ENCODE measurements around the gene CMTM2. TPM values are rescaled to one million over a fixed set of nuclear protein-coding genes. Genes with fewer than 3 reads are reported as not detected.

The CMTM2 gene
- total RNA-seq, 8 experiments from 2014 or later: 0.63 to 1.1 (median 0.90) TPM; not detected in 5

DNA sequence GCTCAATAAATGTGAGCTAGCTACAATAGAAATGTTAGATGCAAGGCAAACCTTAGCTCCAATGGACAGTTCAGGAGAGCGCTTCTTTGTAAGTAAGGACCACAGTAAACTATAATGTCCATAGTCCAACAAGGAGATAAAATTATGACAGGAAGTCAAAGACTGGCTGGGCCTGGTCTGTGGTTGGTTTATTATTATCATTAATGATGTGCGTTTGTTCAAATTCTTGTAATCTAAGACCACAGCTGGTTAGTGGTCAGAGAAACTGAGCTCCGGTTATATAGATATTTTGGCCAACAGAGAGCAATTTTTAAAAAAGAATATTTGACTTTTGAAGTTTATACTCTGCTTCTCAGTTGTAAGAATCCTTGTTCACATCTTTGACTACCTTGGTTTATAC, 4.7 kb upstream of the CMTM2 start:
- H3K4me3 ChIP-seq: no peak overlapping the region
- no peaks in the 10 kb centered on the region for H3K4me1 ChIP-seq (replicated peaks in 1 of 2)
- WGBS, 10 experiments: 69 to 100% (median 96%) methylated on average over 1 to 3 of the region's 3 CpGs
- ATAC-seq (replicated peaks in 6 of 8): no peak
- H3K27ac ChIP-seq: no peak overlapping the region
- in situ Hi-C loops (cut with MboI; ENCODE audit: low pct_unique_long_range_greater_than_20kb in 2 of 9, low sequenced_read_pairs in 9 of 9, unreplicated experiment in 9 of 9): loop anchor here in 1 of 9 experiments (25.0 kb wide), 1 partner anchor 162 kb away; no protein-coding TSS in a partner anchor

GRCh38 chr16:66575060-66575459, 4.2 kb upstream of the CMTM2 start:
- Histone ChIP-seq H3K4me1 (replicated peaks in 1 of 2) (no peaks in the 10 kb centered on the region), H3K4me3 (no peak overlapping the region), H3K27ac (no peak overlapping the region)
- no peak for ATAC-seq (replicated peaks in 6 of 8)
- WGBS, 10 experiments: 80 to 100% (median 100%) methylated on average over 1 to 3 of the region's 3 CpGs; no CpG with 5 or more reads in 4 of the 10 experiments
- in situ Hi-C loops (cut with MboI; ENCODE audit: low pct_unique_long_range_greater_than_20kb in 2 of 9, low sequenced_read_pairs in 9 of 9, unreplicated experiment in 9 of 9): loop anchor here in 2 of 9 experiments (25.0 kb wide), 1 partner anchor 163 kb away; no protein-coding TSS in a partner anchor

GRCh38 chr16:66576296-66576695, 3.0 kb upstream of the CMTM2 start:
- in situ Hi-C loops (cut with MboI; ENCODE audit: low pct_unique_long_range_greater_than_20kb in 2 of 9, low sequenced_read_pairs in 9 of 9, unreplicated experiment in 9 of 9): loop anchor here in 2 of 9 experiments (25.0 kb wide), 1 partner anchor 164 kb away; no protein-coding TSS in a partner anchor

GRCh38 chr16:66580605-66581209, 1.4 kb downstream of the CMTM2 start:
- in situ Hi-C loops (cut with MboI; ENCODE audit: low pct_unique_long_range_greater_than_20kb in 2 of 9, low sequenced_read_pairs in 9 of 9, unreplicated experiment in 9 of 9): loop anchor here in 2 of 9 experiments (25.0 kb wide), 1 partner anchor 168 kb away; no protein-coding TSS in a partner anchor
- H3K27ac ChIP-seq: no peak overlapping the region
- no peak overlapping the region for H3K4me3 ChIP-seq
- peak in 3 of 8 experiments; percentile 90 to 98 (median 94) for ATAC-seq (replicated peaks in 6 of 8)
- 43 to 88% (median 68%) methylated on average over 1 to 4 of the region's 4 CpGs; no CpG with 5 or more reads in 1 of the 10 experiments for WGBS, 10 experiments
- H3K4me1 ChIP-seq (replicated peaks in 1 of 2): peaks cover 0 to 2% of the 10 kb centered on the region in 2 donors

More at GRCh38 chr16:66576296-66576695, 3.0 kb upstream of the CMTM2 start:
- no peak overlapping the region for H3K4me3 ChIP-seq
- peak in 2 of 8 experiments; percentile 62 to 69 for ATAC-seq (replicated peaks in 6 of 8)
- H3K4me1 ChIP-seq (replicated peaks in 1 of 2): no peaks in the 10 kb centered on the region
- H3K27ac ChIP-seq: no peak overlapping the region
- 17 to 100% (median 91%) methylated on average over 2 to 5 of the region's 5 CpGs; no CpG with 5 or more reads in 2 of the 10 experiments for WGBS, 10 experiments

- ATAC-seq (replicated peaks in 6 of 8): peak in 1 of 8 experiments; percentile 12
These were observed 2.1 kb downstream of the CMTM2 start for GRCh38 chr16:66581246-66581952.

DNA sequence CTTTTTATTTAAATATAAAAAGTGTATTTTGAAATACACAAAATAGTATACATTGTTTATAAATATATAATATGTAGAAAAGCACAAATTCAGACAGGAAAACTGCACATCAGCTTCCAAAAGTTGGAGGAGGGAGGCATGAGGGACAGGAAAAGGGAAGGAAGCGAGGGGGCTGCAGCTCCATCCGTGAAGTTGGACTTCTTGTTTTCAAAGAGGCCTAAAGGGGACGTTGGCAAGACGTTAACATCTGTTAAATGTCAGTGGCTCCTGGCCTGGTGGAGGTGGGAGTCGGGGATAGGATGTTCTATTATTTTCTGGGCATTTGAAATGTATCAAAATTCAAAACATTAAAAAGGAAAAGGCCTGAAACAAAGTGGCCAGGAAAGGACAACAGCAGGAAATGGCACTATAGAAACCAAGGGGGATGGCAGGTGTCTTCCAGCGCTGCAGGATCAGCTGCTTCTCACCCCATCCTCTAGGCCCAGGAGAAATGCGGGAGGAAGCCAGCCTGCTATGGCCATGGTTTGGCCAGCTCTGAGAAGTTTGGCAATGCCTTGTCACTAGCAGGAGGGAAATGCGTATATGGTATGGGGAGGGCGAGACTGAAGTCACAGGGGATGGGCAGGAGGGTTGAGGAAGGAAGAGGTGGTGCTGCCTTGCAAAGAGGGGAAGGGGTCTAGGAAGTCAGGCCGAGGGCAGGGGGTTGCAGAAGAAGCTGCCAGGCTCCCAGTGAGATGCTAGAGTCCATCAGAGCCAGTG, 6.4 kb downstream of the CMTM2 start:
- ATAC-seq (replicated peaks in 6 of 8): no peak
- no peak overlapping the region for H3K27ac ChIP-seq
- no peak overlapping the region for H3K4me3 ChIP-seq

More at GRCh38 chr16:66581246-66581952, 2.1 kb downstream of the CMTM2 start:
- Histone ChIP-seq H3K27ac (no peak overlapping the region), H3K4me1 (replicated peaks in 1 of 2) (peaks cover 0 to 2% of the 10 kb centered on the region in 2 donors), H3K4me3 (no peak overlapping the region)
- 40 to 94% (median 86%) methylated on average over 1 to 3 of the region's 3 CpGs; no CpG with 5 or more reads in 1 of the 10 experiments for WGBS, 10 experiments
- in situ Hi-C loops (cut with MboI; ENCODE audit: low pct_unique_long_range_greater_than_20kb in 2 of 9, low sequenced_read_pairs in 9 of 9, unreplicated experiment in 9 of 9): loop anchor here in 2 of 9 experiments (25.0 kb wide), 1 partner anchor 169 kb away; no protein-coding TSS in a partner anchor

GRCh38 chr16:66587881-66588600, 8.8 kb downstream of the CMTM2 start:
- H3K27ac ChIP-seq: no peak overlapping the region
- no peak overlapping the region for H3K4me3 ChIP-seq
- WGBS, 10 experiments: 40 to 89% (median 79%) methylated on average over 3 to 7 of the region's 7 CpGs; no CpG with 5 or more reads in 5 of the 10 experiments
- no peak for ATAC-seq (replicated peaks in 6 of 8)
- in situ Hi-C loops (cut with MboI; ENCODE audit: low pct_unique_long_range_greater_than_20kb in 2 of 9, low sequenced_read_pairs in 9 of 9, unreplicated experiment in 9 of 9): loop anchor here in 2 of 9 experiments (25.0 kb wide), 1 partner anchor 176 kb away; no protein-coding TSS in a partner anchor
- H3K4me1 ChIP-seq (replicated peaks in 1 of 2): no peaks in the 10 kb centered on the region

More for the DNA sequence above, 6.4 kb downstream of the CMTM2 start:
- H3K4me1 ChIP-seq (replicated peaks in 1 of 2): peaks cover 0 to 2% of the 10 kb centered on the region in 2 donors
- WGBS, 10 experiments: 47 to 96% (median 71%) methylated on average over 3 to 8 of the region's 10 CpGs
- in situ Hi-C loops (cut with MboI; ENCODE audit: low pct_unique_long_range_greater_than_20kb in 2 of 9, low sequenced_read_pairs in 9 of 9, unreplicated experiment in 9 of 9): loop anchor here in 2 of 9 experiments (25.0 kb wide), 1 partner anchor 173 kb away; no protein-coding TSS in a partner anchor

GRCh38 chr16:66588981-66589713, 9.9 kb downstream of the CMTM2 start:
- in situ Hi-C loops (cut with MboI; ENCODE audit: low pct_unique_long_range_greater_than_20kb in 2 of 9, low sequenced_read_pairs in 9 of 9, unreplicated experiment in 9 of 9): loop anchor here in 2 of 9 experiments (25.0 kb wide), 1 partner anchor 177 kb away; no protein-coding TSS in a partner anchor
- Histone ChIP-seq H3K4me3 (no peak overlapping the region), H3K4me1 (replicated peaks in 1 of 2) (no peaks in the 10 kb centered on the region), H3K27ac (no peak overlapping the region)
- ATAC-seq (replicated peaks in 6 of 8): peak in 3 of 8 experiments; percentile 62 to 83 (median 68)
- WGBS, 10 experiments: 70 to 100% (median 94%) methylated on average over 1 to 3 of the region's 8 CpGs; no CpG with 5 or more reads in 3 of the 10 experiments

- WGBS, 10 experiments: 76 to 96% (median 86%) methylated on average over 3 to 8 of the region's 8 CpGs
- in situ Hi-C loops (cut with MboI; ENCODE audit: low pct_unique_long_range_greater_than_20kb in 2 of 9, low sequenced_read_pairs in 9 of 9, unreplicated experiment in 9 of 9): loop anchor here in 2 of 9 experiments (25.0 kb wide), 1 partner anchor 178 kb away; no protein-coding TSS in a partner anchor
- no peak overlapping the region for H3K4me3 ChIP-seq
- no peak overlapping the region for H3K27ac ChIP-seq
- no peak for ATAC-seq (replicated peaks in 6 of 8)
- no peaks in the 10 kb centered on the region for H3K4me1 ChIP-seq (replicated peaks in 1 of 2)
These were observed 11.1 kb downstream of the CMTM2 start for GRCh38 chr16:66590322-66590721.

GRCh38 chr16:66591018-66591417, 11.8 kb downstream of the CMTM2 start:
- in situ Hi-C loops (cut with MboI; ENCODE audit: low pct_unique_long_range_greater_than_20kb in 2 of 9, low sequenced_read_pairs in 9 of 9, unreplicated experiment in 9 of 9): loop anchor here in 2 of 9 experiments (25.0 kb wide), 1 partner anchor 179 kb away; no protein-coding TSS in a partner anchor

GRCh38 chr16:66592241-66592640, 13.0 kb downstream of the CMTM2 start:
- H3K4me3 ChIP-seq: no peak overlapping the region
- H3K4me1 ChIP-seq (replicated peaks in 1 of 2): no peaks in the 10 kb centered on the region
- WGBS, 10 experiments: 67 to 100% (median 77%) methylated on average over 1 to 3 of the region's 3 CpGs; no CpG with 5 or more reads in 6 of the 10 experiments
- H3K27ac ChIP-seq: no peak overlapping the region
- in situ Hi-C loops (cut with MboI; ENCODE audit: low pct_unique_long_range_greater_than_20kb in 2 of 9, low sequenced_read_pairs in 9 of 9, unreplicated experiment in 9 of 9): loop anchor here in 2 of 9 experiments (25.0 kb wide), 1 partner anchor 180 kb away; no protein-coding TSS in a partner anchor
- no peak for ATAC-seq (replicated peaks in 6 of 8)

More at GRCh38 chr16:66591018-66591417, 11.8 kb downstream of the CMTM2 start:
- no peak for ATAC-seq (replicated peaks in 6 of 8)
- Histone ChIP-seq H3K4me1 (replicated peaks in 1 of 2) (no peaks in the 10 kb centered on the region), H3K27ac (no peak overlapping the region), H3K4me3 (no peak overlapping the region)
- WGBS, 10 experiments: 50 to 100% (median 80%) methylated on average over 1 to 3 of the region's 4 CpGs; no CpG with 5 or more reads in 3 of the 10 experiments
